ENCODE measurements around the gene ADGRL4. TPM values are rescaled to one million over a fixed set of nuclear protein-coding genes. Genes with fewer than 3 reads are reported as not detected.

The ADGRL4 gene
- total RNA-seq, 1 experiment from 2014 or later = not detected

DNA sequence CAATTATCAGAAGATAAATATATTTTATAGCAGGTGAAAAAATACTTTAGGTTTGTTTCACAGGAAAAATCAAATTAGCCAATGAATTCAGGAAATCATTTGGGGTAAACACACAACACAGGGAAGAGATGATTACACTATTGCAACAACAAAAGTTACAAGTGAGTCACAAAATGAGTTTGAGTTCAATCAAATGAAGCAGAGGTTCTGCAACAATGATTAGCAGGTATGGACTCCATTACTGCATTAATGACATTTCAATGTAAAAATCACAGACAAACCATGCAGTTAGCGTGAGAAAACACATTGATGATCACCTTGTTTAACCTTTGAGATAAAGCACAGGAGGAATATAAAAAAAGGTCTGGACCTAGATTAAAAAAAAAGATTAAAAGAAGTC, 9.7 kb downstream of the ADGRL4 start:
- Histone ChIP-seq H3K9me3 (ENCODE audit: control insufficient read depth, insufficient read depth, low read depth, low read length) (no peaks in the 10 kb centered on the region; the same call in 1 of the 2 replicates), H3K27me3 (ENCODE audit: control insufficient read depth, insufficient read depth, low read length) (no peaks in the 10 kb centered on the region), H3K36me3 (ENCODE audit: control insufficient read depth, insufficient read depth, low read length) (no peaks in the 10 kb centered on the region), H3K4me1 (ENCODE audit: control insufficient read depth, insufficient read depth, low read length) (no peaks in the 10 kb centered on the region), H3K27ac (ENCODE audit: low read length) (no peak overlapping the region), H3K4me3 (ENCODE audit: low read depth in 2 of 2, low read length in 2 of 2) (no peak overlapping the region)
- POLR2A ChIA-PET = no interaction called here
- ATAC-seq = no peak
- TF ChIP-seq, protein P1, sequence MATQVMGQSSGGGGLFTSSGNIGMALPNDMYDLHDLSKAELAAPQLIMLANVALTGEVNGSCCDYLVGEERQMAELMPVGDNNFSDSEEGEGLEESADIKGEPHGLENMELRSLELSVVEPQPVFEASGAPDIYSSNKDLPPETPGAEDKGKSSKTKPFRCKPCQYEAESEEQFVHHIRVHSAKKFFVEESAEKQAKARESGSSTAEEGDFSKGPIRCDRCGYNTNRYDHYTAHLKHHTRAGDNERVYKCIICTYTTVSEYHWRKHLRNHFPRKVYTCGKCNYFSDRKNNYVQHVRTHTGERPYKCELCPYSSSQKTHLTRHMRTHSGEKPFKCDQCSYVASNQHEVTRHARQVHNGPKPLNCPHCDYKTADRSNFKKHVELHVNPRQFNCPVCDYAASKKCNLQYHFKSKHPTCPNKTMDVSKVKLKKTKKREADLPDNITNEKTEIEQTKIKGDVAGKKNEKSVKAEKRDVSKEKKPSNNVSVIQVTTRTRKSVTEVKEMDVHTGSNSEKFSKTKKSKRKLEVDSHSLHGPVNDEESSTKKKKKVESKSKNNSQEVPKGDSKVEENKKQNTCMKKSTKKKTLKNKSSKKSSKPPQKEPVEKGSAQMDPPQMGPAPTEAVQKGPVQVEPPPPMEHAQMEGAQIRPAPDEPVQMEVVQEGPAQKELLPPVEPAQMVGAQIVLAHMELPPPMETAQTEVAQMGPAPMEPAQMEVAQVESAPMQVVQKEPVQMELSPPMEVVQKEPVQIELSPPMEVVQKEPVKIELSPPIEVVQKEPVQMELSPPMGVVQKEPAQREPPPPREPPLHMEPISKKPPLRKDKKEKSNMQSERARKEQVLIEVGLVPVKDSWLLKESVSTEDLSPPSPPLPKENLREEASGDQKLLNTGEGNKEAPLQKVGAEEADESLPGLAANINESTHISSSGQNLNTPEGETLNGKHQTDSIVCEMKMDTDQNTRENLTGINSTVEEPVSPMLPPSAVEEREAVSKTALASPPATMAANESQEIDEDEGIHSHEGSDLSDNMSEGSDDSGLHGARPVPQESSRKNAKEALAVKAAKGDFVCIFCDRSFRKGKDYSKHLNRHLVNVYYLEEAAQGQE (IDR thresholded peaks at IDR 0.05; ENCODE audit: insufficient read depth in 1 of 2, low read depth in 2 of 2, low read length in 1 of 2) = no peak
- TF ChIP-seq POLR2AphosphoS5 (IDR thresholded peaks at IDR 0.05; ENCODE audit: low read depth, low read length) (no peak), TCF7L2 (IDR thresholded peaks at IDR 0.05; ENCODE audit: low read depth, low read length) (no peak), SIN3A (IDR thresholded peaks at IDR 0.05; ENCODE audit: borderline replicate concordance, insufficient read depth, low read depth, low read length) (no peak)
- TF ChIP-seq, protein P2, sequence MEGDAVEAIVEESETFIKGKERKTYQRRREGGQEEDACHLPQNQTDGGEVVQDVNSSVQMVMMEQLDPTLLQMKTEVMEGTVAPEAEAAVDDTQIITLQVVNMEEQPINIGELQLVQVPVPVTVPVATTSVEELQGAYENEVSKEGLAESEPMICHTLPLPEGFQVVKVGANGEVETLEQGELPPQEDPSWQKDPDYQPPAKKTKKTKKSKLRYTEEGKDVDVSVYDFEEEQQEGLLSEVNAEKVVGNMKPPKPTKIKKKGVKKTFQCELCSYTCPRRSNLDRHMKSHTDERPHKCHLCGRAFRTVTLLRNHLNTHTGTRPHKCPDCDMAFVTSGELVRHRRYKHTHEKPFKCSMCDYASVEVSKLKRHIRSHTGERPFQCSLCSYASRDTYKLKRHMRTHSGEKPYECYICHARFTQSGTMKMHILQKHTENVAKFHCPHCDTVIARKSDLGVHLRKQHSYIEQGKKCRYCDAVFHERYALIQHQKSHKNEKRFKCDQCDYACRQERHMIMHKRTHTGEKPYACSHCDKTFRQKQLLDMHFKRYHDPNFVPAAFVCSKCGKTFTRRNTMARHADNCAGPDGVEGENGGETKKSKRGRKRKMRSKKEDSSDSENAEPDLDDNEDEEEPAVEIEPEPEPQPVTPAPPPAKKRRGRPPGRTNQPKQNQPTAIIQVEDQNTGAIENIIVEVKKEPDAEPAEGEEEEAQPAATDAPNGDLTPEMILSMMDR (IDR thresholded peaks at IDR 0.05) = no peak
- CTCF ChIA-PET = no interaction called here
- no TSS peak for BruUV-seq (replicated peaks)
- in situ Hi-C loops (cut with HindIII; ENCODE audit: low pct_unique_long_range_greater_than_20kb, low sequenced_read_pairs) (no loop called here), intact Hi-C loops (cut with micrococcal nuclease; ENCODE audit: unreplicated experiment) (no loop called here)
- no peak for DNase-seq (ENCODE audit: low read depth, low spot score)

- ATAC-seq (no peak), DNase-seq (ENCODE audit: low read depth, low spot score) (no peak)
- no peak overlapping the region for H3K27ac ChIP-seq (ENCODE audit: low read length)
- POLR2A ChIA-PET = no interaction called here
- BruUV-seq (replicated peaks) = no TSS peak
- TF ChIP-seq, protein P2 (IDR thresholded peaks at IDR 0.05) = no peak
- TF ChIP-seq POLR2AphosphoS5 (IDR thresholded peaks at IDR 0.05; ENCODE audit: low read depth, low read length) = no peak
- TF ChIP-seq SIN3A (IDR thresholded peaks at IDR 0.05; ENCODE audit: borderline replicate concordance, insufficient read depth, low read depth, low read length) = no peak
- TF ChIP-seq, protein P1 (IDR thresholded peaks at IDR 0.05; ENCODE audit: insufficient read depth in 1 of 2, low read depth in 2 of 2, low read length in 1 of 2) = no peak
- TF ChIP-seq TCF7L2 (IDR thresholded peaks at IDR 0.05; ENCODE audit: low read depth, low read length) = no peak
- CTCF ChIA-PET = no interaction called here
- intact Hi-C loops (cut with micrococcal nuclease; ENCODE audit: unreplicated experiment) (no loop called here), in situ Hi-C loops (cut with HindIII; ENCODE audit: low pct_unique_long_range_greater_than_20kb, low sequenced_read_pairs) (no loop called here)
- H3K36me3 ChIP-seq (ENCODE audit: control insufficient read depth, insufficient read depth, low read length) = no peaks in the 10 kb centered on the region
- H3K4me3 ChIP-seq (ENCODE audit: low read depth in 2 of 2, low read length in 2 of 2) = no peak overlapping the region
- peaks cover 2% of the 10 kb centered on the region; the same call in 1 of the 2 replicates for H3K9me3 ChIP-seq (ENCODE audit: control insufficient read depth, insufficient read depth, low read depth, low read length)
- no peaks in the 10 kb centered on the region for H3K4me1 ChIP-seq (ENCODE audit: control insufficient read depth, insufficient read depth, low read length)
- H3K27me3 ChIP-seq (ENCODE audit: control insufficient read depth, insufficient read depth, low read length) = no peaks in the 10 kb centered on the region
Measured at GRCh38 chr1:78987042-78987441, 19.5 kb downstream of the ADGRL4 start.
